Measurements from ENCODE around the gene CD34.
"Not testable (repeated sequence)": the region's sequence is repeated elsewhere in the genome, so short reads cannot be mapped to it uniquely, and the experiment has no call there.

CD34 gene

DNA sequence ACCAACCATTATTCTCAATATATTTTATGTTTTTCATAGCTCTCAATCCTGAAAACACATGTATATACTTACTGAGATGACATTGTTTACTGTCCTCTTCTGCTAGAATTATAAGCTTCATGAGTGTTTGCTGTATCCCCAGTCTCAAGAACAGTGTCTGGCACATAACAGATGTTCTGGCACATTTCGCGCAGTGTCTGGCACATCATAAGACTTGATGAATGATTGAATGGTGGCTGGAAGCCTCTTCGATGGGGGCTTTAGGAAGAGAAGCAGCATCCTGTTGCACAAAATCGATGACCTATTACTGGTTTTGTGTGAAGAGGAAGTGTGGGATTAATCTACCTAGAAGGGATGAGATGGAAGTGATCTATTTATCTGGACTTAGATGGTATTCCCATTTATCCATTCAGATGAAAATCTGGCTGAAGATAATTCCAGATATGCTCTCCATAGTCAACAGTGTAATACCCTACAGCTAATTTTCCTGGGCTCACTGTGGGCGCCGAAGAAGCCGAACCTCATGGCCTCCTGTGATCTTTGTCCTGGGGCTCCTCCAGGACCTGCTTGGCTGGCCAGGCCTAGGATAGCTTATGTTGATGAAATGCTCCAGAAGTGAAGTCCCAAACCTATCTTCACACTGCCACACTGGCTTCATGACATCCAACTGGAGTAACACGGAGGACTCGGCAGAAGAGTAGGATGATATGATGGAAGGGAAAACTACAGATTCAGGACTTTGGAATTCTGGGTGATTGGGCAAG lies 26.5 kb downstream of the CD34 start:
- Histone ChIP-seq H3K4me1 (ENCODE audit: control insufficient read depth, insufficient read depth, low read length) (peaks cover 22% of the 10 kb centered on the region), H3K27me3 (ENCODE audit: control insufficient read depth, insufficient read depth, low read length) (no peaks in the 10 kb centered on the region), H3K9me3 (replicated peaks; ENCODE audit: low read length) (no peaks in the 10 kb centered on the region), H3K4me2 (ENCODE audit: low read length) (no peak overlapping the region), H3K4me3 (ENCODE audit: low read length) (no peak overlapping the region), H3K9ac (ENCODE audit: low read depth, low read length) (no peak overlapping the region), H3K36me3 (ENCODE audit: insufficient read depth, low read length) (no peaks in the 10 kb centered on the region)

DNA sequence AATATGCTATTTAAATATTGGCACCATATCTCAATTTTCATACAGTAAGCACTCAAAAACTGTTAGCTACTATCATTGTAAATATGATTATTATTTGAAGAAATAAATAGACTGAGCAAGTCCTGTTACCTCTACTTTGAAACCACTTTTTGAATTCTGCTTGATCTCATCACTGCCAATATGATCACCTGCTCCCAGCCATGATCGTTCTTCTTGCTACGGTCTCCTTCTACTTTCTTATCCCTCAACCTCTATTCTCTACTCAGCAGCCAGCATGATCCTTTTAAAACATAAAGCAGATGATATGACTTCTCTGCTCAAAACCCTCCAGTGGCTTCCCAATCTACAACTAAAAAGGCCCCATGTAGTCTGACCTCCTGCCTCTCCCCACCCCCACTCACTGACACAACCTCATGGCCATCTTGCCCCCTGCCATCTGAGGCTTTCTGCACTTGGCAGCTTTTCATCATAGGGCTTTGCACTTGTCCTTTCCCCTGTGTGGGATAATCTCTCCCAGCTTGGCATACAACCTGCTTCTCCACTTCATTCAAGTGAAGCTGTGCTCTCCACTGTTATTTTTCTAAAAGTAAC lies 27.2 kb downstream of the CD34 start:
- H3K4me3 ChIP-seq (ENCODE audit: low read length): no peak overlapping the region
- no peaks in the 10 kb centered on the region for H3K9me3 ChIP-seq (replicated peaks; ENCODE audit: low read length)
- H3K9ac ChIP-seq (ENCODE audit: low read depth, low read length): no peak overlapping the region
- H3K36me3 ChIP-seq (ENCODE audit: insufficient read depth, low read length): no peaks in the 10 kb centered on the region
- no peak overlapping the region for H3K4me2 ChIP-seq (ENCODE audit: low read length)
- no peaks in the 10 kb centered on the region for H3K27me3 ChIP-seq (ENCODE audit: control insufficient read depth, insufficient read depth, low read length)
- peaks cover 15% of the 10 kb centered on the region for H3K4me1 ChIP-seq (ENCODE audit: control insufficient read depth, insufficient read depth, low read length)

DNA sequence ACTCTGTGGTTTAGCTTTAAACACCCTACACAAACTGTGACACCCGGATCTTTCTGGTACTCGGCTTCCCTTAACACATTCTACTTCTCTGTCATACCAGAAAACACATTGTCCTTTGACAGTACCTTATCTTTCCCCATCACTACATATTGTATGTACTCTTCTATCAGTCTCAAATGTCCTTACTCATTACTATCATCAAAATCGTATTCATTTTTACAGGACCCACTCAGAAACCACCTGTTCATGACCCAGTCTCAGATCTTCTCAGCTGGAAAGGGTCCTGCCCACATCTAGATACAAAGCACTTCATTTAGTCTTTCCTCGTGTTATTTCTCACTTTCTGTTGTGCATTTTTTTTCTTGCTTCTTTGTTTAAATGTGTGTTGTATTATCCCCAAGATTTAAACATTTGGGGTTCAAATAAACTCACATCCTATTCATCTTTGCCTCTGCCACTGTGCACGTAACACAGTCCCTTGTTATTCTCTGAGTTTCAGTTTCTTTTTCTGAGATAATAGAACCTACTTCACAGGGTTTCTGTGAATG lies 27.7 kb downstream of the CD34 start:
- Histone ChIP-seq H3K4me3 (ENCODE audit: low read length) (no peak overlapping the region), H3K9me3 (replicated peaks; ENCODE audit: low read length) (no peaks in the 10 kb centered on the region), H3K9ac (ENCODE audit: low read depth, low read length) (no peak overlapping the region), H3K27me3 (ENCODE audit: control insufficient read depth, insufficient read depth, low read length) (no peaks in the 10 kb centered on the region), H3K4me1 (ENCODE audit: control insufficient read depth, insufficient read depth, low read length) (peaks cover 9% of the 10 kb centered on the region), H3K4me2 (ENCODE audit: low read length) (no peak overlapping the region), H3K36me3 (ENCODE audit: insufficient read depth, low read length) (no peaks in the 10 kb centered on the region)

DNA sequence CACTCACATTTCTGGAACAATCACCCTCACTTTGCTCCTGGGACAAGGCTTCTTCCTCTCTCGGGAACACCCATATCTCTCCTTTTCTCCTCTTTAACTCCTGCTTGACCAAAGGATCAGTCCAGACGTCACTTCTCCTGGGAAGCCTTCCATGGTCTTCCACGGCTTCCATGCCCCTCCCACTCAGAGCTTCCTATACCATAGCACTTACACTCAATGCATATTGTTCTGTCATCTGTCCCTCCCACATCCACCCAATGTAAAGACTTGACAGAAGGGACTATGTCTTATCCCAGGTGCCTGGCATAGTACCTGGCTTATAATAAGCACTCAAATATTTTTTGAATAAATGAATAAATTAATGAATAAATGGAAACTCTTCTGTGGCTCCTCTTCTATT lies 28.2 kb downstream of the CD34 start:
- no peaks in the 10 kb centered on the region for H3K27me3 ChIP-seq (ENCODE audit: control insufficient read depth, insufficient read depth, low read length)
- peaks cover 6% of the 10 kb centered on the region for H3K4me1 ChIP-seq (ENCODE audit: control insufficient read depth, insufficient read depth, low read length)
- H3K9ac ChIP-seq (ENCODE audit: low read depth, low read length): no peak overlapping the region
- H3K36me3 ChIP-seq (ENCODE audit: insufficient read depth, low read length): no peaks in the 10 kb centered on the region
- H3K4me2 ChIP-seq (ENCODE audit: low read length): no peak overlapping the region
- no peaks in the 10 kb centered on the region for H3K9me3 ChIP-seq (replicated peaks; ENCODE audit: low read length)
- no peak overlapping the region for H3K4me3 ChIP-seq (ENCODE audit: low read length)

DNA sequence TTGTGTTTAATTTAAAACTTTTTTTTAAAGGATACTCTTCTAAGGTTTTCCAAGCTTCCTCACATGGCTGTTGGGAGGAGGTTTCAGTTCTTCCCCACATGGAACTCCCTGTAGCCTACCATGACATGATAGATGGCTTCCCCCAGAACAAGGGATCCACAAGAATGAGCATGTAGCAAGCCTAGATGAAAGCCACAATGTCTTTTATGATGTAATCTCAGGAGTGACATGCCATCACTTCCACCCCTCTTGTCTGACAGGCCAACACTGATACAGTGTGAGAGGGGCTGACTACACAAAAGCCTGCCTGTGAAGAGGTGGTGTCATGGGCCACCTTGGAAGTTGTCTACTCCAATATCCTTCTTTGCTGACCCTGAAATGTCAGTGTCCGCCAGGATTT lies 32.0 kb downstream of the CD34 start:
- no peak overlapping the region for H3K4me3 ChIP-seq (ENCODE audit: low read length)
- H3K4me2 ChIP-seq (ENCODE audit: low read length): no peak overlapping the region
- H3K4me1 ChIP-seq (ENCODE audit: control insufficient read depth, insufficient read depth, low read length): no peaks in the 10 kb centered on the region
- H3K36me3 ChIP-seq (ENCODE audit: insufficient read depth, low read length): no peaks in the 10 kb centered on the region
- no peaks in the 10 kb centered on the region for H3K9me3 ChIP-seq (replicated peaks; ENCODE audit: low read length)
- no peak overlapping the region for H3K9ac ChIP-seq (ENCODE audit: low read depth, low read length)
- no peaks in the 10 kb centered on the region for H3K27me3 ChIP-seq (ENCODE audit: control insufficient read depth, insufficient read depth, low read length)

DNA sequence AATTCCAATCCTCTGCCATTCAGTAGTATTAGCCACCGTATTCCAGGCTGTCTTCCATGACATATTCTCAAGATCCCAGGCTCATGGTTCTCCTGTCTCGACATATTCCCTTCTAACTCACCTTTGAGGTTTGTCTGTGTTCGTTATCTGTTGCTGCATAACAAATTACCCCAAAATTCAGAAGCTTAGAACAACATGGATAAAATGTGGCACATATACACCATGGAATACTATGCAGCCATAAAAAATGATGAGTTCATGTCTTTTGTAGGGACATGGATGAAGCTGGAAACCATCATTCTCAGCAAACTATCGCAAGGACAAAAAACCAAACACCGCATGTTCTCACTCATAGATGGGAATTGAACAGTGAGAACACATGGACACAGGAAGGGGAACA lies 33.0 kb downstream of the CD34 start:
- not testable (repeated sequence) for H3K9me3 ChIP-seq (replicated peaks; ENCODE audit: low read length); H3K4me3 ChIP-seq (ENCODE audit: low read length); H3K4me2 ChIP-seq (ENCODE audit: low read length); H3K27me3 ChIP-seq (ENCODE audit: control insufficient read depth, insufficient read depth, low read length); H3K4me1 ChIP-seq (ENCODE audit: control insufficient read depth, insufficient read depth, low read length); H3K36me3 ChIP-seq (ENCODE audit: insufficient read depth, low read length); H3K9ac ChIP-seq (ENCODE audit: low read depth, low read length)

DNA sequence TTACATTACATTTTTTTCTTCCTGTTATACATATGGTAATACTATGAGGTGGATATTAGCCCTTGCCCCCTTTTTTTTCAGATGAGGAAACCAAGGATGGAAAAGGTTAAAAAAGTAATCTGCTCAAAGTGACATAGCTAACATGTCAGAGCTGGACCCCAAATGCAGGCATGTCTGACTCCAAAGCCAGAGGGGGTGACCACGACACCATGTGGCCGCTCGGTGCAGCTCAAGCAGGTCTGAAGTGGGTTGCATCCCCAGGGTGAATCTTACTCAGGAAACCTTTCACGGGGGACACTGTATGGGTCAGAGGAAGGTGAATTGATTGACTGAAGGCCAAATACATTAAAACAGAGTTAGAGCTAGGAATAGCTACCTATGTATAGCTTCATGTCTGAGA lies 34.8 kb downstream of the CD34 start:
- H3K9ac ChIP-seq (ENCODE audit: low read depth, low read length): no peak overlapping the region
- no peak overlapping the region for H3K4me3 ChIP-seq (ENCODE audit: low read length)
- no peaks in the 10 kb centered on the region for H3K4me1 ChIP-seq (ENCODE audit: control insufficient read depth, insufficient read depth, low read length)
- no peaks in the 10 kb centered on the region for H3K9me3 ChIP-seq (replicated peaks; ENCODE audit: low read length)
- no peaks in the 10 kb centered on the region for H3K27me3 ChIP-seq (ENCODE audit: control insufficient read depth, insufficient read depth, low read length)
- H3K4me2 ChIP-seq (ENCODE audit: low read length): no peak overlapping the region
- no peaks in the 10 kb centered on the region for H3K36me3 ChIP-seq (ENCODE audit: insufficient read depth, low read length)

DNA sequence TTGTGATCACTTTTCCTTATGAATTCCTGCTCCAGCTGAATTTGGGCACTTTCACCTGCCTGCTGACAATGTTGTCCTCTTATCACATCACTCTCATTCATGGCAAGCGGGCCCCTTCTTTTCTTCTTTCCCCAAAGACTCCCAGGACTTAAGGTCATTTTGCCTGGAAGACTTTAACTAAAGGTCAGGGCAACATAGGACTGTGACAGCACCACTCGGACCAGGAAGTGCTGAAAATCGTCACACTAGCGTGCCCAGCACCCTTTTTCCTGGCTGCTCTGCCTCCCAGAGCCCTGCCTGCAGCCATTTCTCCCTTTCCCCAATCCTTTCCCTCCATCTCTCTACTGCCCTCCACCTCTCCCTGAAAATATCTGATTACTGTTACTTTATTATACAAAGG lies 35.4 kb downstream of the CD34 start:
- Histone ChIP-seq H3K9ac (ENCODE audit: low read depth, low read length) (no peak overlapping the region), H3K27me3 (ENCODE audit: control insufficient read depth, insufficient read depth, low read length) (no peaks in the 10 kb centered on the region), H3K4me3 (ENCODE audit: low read length) (no peak overlapping the region), H3K36me3 (ENCODE audit: insufficient read depth, low read length) (no peaks in the 10 kb centered on the region), H3K4me1 (ENCODE audit: control insufficient read depth, insufficient read depth, low read length) (no peaks in the 10 kb centered on the region), H3K4me2 (ENCODE audit: low read length) (no peak overlapping the region), H3K9me3 (replicated peaks; ENCODE audit: low read length) (no peaks in the 10 kb centered on the region)

DNA sequence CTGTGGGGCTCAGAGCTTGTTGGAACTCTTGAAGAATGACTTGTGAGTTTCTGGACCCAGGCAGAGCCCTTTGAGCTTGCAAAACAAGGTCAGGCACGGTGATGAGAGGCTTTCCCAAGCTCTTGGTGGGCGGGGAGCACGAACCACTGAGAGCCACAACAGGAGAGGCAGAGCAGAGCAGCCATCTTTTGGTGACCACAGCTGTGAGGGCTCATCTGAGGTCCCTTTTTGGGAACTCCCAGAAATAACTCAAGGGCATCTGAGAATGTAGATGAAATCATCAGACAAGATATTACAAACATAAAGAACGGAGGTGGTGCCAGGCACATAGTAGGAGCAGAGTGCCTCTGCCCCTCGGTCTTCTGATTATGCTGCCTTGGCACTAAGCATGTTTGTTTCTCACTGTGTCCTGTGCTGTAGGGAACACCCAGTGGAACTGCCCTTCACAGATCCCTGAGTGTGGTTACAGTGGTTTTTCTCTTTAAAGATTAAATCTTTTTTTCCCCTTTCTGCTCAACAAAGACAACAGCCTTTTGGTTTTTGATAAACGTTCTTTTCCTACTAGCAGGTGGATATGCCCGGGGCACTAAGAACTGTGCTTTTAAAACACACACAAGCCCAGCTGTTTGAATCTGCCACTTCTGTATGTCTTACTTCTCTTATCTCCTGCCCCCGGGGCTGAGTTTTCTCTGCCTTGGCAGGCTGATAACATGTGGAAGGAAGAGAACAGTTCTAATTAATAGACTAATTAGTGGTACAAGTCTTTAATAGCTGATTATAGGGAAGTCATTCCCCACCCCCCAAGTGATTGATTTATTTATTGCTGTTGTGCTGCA lies 37.7 kb downstream of the CD34 start:
- Histone ChIP-seq H3K4me1 (ENCODE audit: control insufficient read depth, insufficient read depth, low read length) (peaks cover 6% of the 10 kb centered on the region), H3K27me3 (ENCODE audit: control insufficient read depth, insufficient read depth, low read length) (no peaks in the 10 kb centered on the region), H3K4me2 (ENCODE audit: low read length) (no peak overlapping the region), H3K36me3 (ENCODE audit: insufficient read depth, low read length) (no peaks in the 10 kb centered on the region), H3K9me3 (replicated peaks; ENCODE audit: low read length) (no peaks in the 10 kb centered on the region), H3K9ac (ENCODE audit: low read depth, low read length) (no peak overlapping the region), H3K4me3 (ENCODE audit: low read length) (no peak overlapping the region)

DNA sequence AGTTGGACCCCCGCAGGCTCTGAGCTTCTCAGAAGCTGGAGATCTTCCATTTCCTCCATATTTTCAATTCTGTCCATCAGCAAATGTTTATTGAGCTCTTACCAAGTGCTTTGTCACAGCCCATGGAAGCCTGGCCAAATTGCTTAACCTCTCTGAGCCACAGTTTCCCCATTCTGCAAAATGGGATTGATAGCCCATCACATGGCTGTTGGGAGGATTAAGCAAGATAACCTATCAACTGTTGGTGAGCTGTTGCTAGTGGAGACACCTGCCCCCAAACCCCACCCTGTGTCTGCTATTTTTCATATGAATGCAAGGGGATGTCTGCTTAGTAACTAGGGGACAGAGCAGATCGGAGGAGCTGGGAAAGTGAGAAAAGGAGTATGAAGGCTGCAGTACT lies 38.3 kb downstream of the CD34 start:
- Histone ChIP-seq H3K36me3 (ENCODE audit: insufficient read depth, low read length) (peaks cover 2% of the 10 kb centered on the region), H3K4me3 (ENCODE audit: low read length) (no peak overlapping the region), H3K9ac (ENCODE audit: low read depth, low read length) (no peak overlapping the region), H3K9me3 (replicated peaks; ENCODE audit: low read length) (no peaks in the 10 kb centered on the region), H3K4me1 (ENCODE audit: control insufficient read depth, insufficient read depth, low read length) (peaks cover 13% of the 10 kb centered on the region), H3K4me2 (ENCODE audit: low read length) (no peak overlapping the region), H3K27me3 (ENCODE audit: control insufficient read depth, insufficient read depth, low read length) (no peaks in the 10 kb centered on the region)

DNA sequence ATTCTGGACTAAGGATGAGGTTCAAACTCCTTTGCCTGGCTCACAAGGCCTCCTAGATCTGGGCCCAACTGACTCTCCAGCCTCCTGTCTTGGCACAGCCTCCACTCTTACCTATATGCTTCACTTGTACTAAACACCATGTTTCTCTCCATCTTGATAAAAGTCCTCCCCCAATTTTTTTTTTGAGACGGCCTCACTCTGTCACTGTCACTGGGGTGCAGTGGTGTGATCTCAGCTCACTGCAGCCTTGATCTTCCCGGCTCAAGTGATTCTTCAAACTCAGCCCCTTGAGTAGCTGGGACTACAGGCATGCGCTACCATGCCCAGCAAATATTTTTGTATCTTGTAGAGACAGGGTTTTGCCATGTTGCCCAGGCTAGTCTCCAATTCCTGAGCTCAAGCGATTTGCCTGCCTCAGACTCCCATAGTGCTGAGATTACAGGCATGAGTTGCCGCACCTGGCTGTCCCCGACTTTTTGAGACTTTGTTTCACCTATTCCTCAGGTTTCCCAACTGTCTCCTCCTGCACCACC lies 39.7 kb downstream of the CD34 start:
- H3K4me1 ChIP-seq (ENCODE audit: control insufficient read depth, insufficient read depth, low read length): peaks cover 27% of the 10 kb centered on the region
- H3K4me2 ChIP-seq (ENCODE audit: low read length): no peak overlapping the region
- peaks cover 9% of the 10 kb centered on the region for H3K36me3 ChIP-seq (ENCODE audit: insufficient read depth, low read length)

More for the DNA sequence above, 39.7 kb downstream of the CD34 start:
- Histone ChIP-seq H3K9ac (ENCODE audit: low read depth, low read length) (no peak overlapping the region), H3K9me3 (replicated peaks; ENCODE audit: low read length) (no peaks in the 10 kb centered on the region), H3K27me3 (ENCODE audit: control insufficient read depth, insufficient read depth, low read length) (no peaks in the 10 kb centered on the region), H3K4me3 (ENCODE audit: low read length) (no peak overlapping the region)
